Tibial artery (tissue), 4 donors: ENCODE measurements around the gene NINJ2.

ENCODE experiments used
- DNase-seq, 2 donors: peaks; one replicate each; pipeline ENCODE4 v3.0.0-alpha.2; 2019
- H3K27ac ChIP-seq, 2 donors: fragments of 200-600 bp; sonication (generic) in 1 of 2; 1 replicate in 1 of 2; 2 replicates in 1 of 2; pipeline ENCODE4 v1.5.1; 2018 to 2019; ENCODE audit warnings: mild to moderate bottlenecking in 1 of 2
- H3K27me3 ChIP-seq, 2 donors: fragments of 200-600 bp; sonication (generic) in 1 of 2; one replicate each; pipeline versions ENCODE4 v1.5.1 to v1.6.0; 2016 to 2019
- H3K36me3 ChIP-seq, 3 donors: fragments of 200-600 bp; sonication (generic) in 2 of 3; one replicate each; pipeline ENCODE4 v1.5.1; 2016 to 2019; ENCODE audit warnings: mild to moderate bottlenecking in 2 of 3
- H3K4me1 ChIP-seq, 4 donors: fragments of 200-600 bp; sonication (generic) in 2 of 4; 1 replicate in 3 of 4; 2 replicates in 1 of 4; pipeline ENCODE4 v1.5.1; 2016 to 2019
- H3K4me3 ChIP-seq, 2 donors: fragments of 200-600 bp; sonication (generic) in 1 of 2; 1 replicate in 1 of 2; 2 replicates in 1 of 2; pipeline ENCODE4 v1.5.1; 2018 to 2019; ENCODE audit warnings: mild to moderate bottlenecking in 2 of 2
- H3K9me3 ChIP-seq, 3 donors: fragments of 200-600 bp; sonication (generic) in 1 of 3; one replicate each; pipeline ENCODE4 v1.5.1; 2016 to 2019
- intact Hi-C: fragments of 100-400 bp; cut with DNase I; formaldehyde crosslinking; loops from one replicate; pipeline ENCODE4 v1.15.0; 2023; ENCODE audit warnings: low total_unique reads
- TF ChIP-seq, protein P1 (sequence below), 2 experiments: fragments of 200-600 bp in 1 of 2; fragments of 450-650 bp in 1 of 2; IDR thresholded peaks; one replicate each; pipeline ENCODE4 v1.5.1; 2017 to 2019; ENCODE audit warnings: antibody characterized with exemption in 2 of 2, mild to moderate bottlenecking in 1 of 2, moderate library complexity in 1 of 2

Gene NINJ2

DNA sequence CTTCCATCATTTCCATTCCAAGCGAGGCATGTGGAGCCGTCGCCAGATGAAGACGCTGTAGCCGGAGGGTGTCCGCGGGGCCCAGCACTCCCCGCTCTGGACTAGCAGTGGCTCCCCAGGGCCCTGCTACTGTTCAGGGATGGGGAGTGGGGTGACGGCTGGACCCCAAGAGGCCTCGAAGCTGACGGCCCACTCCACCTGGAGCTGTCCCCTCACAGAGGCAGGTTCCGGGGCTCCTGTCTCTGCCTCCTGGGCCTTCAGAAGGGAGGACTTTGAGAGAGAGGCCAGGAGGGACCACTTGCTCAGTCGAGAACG is 101.9 kb downstream of the NINJ2 start:
- Histone ChIP-seq H3K27ac (no peak overlapping the region), H3K36me3 (peaks cover 0 to 44% (median 15%) of the 10 kb centered on the region in 3 donors), H3K4me3 (no peak overlapping the region), H3K4me1 (no peaks in the 10 kb centered on the region), H3K9me3 (no peaks in the 10 kb centered on the region), H3K27me3 (no peaks in the 10 kb centered on the region)
- intact Hi-C loops, result loop anchor here (10.0 kb wide), 1 partner anchor 1033 kb away; the partner anchor contains the start of gene FBXL14
- TF ChIP-seq, protein P1, sequence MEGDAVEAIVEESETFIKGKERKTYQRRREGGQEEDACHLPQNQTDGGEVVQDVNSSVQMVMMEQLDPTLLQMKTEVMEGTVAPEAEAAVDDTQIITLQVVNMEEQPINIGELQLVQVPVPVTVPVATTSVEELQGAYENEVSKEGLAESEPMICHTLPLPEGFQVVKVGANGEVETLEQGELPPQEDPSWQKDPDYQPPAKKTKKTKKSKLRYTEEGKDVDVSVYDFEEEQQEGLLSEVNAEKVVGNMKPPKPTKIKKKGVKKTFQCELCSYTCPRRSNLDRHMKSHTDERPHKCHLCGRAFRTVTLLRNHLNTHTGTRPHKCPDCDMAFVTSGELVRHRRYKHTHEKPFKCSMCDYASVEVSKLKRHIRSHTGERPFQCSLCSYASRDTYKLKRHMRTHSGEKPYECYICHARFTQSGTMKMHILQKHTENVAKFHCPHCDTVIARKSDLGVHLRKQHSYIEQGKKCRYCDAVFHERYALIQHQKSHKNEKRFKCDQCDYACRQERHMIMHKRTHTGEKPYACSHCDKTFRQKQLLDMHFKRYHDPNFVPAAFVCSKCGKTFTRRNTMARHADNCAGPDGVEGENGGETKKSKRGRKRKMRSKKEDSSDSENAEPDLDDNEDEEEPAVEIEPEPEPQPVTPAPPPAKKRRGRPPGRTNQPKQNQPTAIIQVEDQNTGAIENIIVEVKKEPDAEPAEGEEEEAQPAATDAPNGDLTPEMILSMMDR (IDR thresholded peaks at IDR 0.05), result no peak
- no peak for DNase-seq

DNA sequence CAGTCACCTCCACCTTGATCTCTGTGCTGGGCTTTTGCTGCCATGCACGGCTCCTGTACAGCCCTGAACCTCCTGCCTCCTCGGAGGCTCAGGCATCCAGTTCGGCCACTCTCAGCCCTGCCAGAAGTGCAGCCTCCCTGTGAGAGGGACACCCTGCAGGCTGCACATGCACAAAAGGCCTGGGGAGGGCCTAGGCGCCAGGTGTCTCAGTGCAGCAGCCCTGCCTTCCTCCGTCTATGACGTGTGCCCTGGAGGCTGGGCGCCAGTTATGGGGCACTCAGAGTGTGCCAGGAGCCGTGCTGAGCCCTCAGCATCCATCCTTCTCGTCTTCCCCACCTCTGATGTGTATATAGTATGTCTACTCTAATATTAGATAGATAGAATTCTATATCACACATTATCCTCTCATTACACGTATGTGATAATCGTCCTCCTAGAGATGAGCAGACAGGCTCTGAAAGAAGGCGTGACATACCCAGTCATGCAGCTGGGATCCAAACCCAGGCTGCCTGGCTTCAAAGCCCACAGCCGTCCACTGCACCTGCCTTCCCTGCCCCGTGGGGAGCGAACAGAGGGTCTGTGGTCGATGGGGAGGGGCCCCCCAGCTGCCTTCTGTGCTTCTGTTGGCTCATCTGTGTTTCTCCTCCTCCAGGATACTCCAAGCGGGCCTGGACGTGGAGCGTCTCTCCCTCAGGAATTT is 102.4 kb downstream of the NINJ2 start:
- no peak for DNase-seq
- Histone ChIP-seq H3K36me3 (peaks cover 0 to 45% (median 15%) of the 10 kb centered on the region in 3 donors), H3K9me3 (no peaks in the 10 kb centered on the region), H3K27me3 (no peaks in the 10 kb centered on the region), H3K27ac (no peak overlapping the region), H3K4me1 (no peaks in the 10 kb centered on the region), H3K4me3 (no peak overlapping the region)
- intact Hi-C loops, result loop anchor here (10.0 kb wide), 1 partner anchor 1034 kb away; the partner anchor contains the start of gene FBXL14
- TF ChIP-seq, protein P1 (IDR thresholded peaks at IDR 0.05), result no peak

DNA sequence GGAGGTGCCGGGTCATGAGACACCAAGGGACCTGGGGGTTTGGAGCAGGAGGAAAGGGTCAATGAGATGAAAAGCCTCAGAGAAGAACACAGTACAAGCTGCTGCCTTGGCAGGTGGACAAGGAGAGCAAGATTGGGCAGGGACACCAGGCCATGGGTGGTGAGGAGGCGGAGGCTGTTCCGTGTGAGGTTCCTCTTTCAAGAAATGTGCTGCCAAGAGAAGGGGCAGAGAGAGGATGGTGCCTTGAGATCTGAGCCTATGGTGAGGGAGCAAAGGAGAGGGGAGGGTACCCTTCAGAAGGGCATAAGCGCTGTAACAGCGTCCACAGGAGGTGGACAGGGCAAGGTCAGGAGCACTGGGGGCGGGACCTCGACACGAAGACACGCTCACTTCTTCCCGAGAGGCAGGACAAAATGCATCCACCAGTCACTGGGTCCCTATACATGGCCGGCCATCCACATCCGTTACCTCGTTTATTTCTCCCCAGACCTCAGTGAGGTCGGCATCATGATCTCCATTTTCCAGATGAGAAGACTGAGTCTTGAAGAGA is 103.3 kb downstream of the NINJ2 start:
- TF ChIP-seq, protein P1 (IDR thresholded peaks at IDR 0.05), result no peak
- H3K4me1 ChIP-seq, result no peaks in the 10 kb centered on the region
- H3K27me3 ChIP-seq, result no peaks in the 10 kb centered on the region
- intact Hi-C loops, result loop anchor here (10.0 kb wide), 1 partner anchor 1035 kb away; the partner anchor contains the start of gene FBXL14
- H3K27ac ChIP-seq, result no peak overlapping the region
- peaks cover 0 to 45% (median 15%) of the 10 kb centered on the region in 3 donors for H3K36me3 ChIP-seq
- DNase-seq, result no peak
- H3K4me3 ChIP-seq, result no peak overlapping the region
- no peaks in the 10 kb centered on the region for H3K9me3 ChIP-seq

DNA sequence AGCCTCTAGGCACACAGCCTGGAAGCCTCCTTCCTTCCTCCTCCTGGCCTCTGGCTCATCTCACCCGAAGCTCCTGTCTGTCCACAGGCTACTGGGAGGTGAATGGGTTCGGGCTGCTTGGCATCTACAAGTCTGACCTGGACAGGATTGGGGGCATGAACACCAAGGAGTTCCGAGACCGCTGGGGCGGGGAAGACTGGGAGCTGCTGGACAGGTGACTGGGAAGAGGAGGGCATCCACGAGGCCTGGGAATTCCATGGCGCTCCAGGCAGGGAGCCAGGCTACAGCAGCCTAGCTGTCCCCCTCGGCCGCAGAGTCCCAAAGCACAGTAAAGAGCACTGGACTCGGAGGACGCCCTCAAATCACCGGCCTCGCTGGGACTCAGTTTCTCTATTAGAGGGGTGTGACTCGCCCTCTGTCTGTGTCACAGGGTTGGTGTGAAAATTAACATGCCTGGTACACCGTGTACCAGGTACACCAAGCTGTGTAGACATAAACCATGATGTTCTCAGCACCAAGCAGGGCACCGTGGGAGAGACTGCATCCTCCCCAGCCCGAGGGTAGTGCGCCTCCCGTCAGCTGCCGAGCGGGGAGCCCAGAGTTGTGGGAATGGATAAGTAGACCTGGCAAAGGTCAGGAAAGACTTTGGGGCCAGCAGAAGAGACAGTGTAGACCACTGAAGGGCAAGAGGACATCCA is 103.9 kb downstream of the NINJ2 start:
- H3K4me1 ChIP-seq, result no peaks in the 10 kb centered on the region
- H3K27ac ChIP-seq, result no peak overlapping the region
- intact Hi-C loops, result no loop called here
- peaks cover 0 to 45% (median 15%) of the 10 kb centered on the region in 3 donors for H3K36me3 ChIP-seq
- H3K27me3 ChIP-seq, result no peaks in the 10 kb centered on the region
- TF ChIP-seq, protein P1 (IDR thresholded peaks at IDR 0.05), result no peak
- DNase-seq, result no peak
- no peak overlapping the region for H3K4me3 ChIP-seq
- H3K9me3 ChIP-seq, result no peaks in the 10 kb centered on the region

DNA sequence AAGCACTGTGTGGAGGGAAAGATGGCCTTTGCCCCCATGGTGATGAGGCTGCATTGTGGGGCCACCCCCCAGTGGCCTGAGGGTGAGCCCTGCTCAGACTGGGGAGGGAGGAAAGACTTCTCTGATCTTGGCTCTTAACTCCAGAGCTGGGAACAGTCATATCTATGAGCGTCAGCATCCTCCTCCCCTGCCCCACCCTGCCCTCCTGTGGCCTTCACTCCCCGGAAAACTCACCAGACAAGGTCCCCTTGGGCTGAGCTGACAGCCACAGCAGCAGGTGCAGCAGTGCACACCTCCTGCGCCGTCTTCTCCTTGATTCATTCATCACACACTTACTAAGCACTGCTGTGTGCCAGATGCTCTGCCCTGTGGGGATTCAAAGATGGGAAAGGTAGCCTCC is 104.7 kb downstream of the NINJ2 start:
- H3K36me3 ChIP-seq, result peaks cover 1 to 48% (median 16%) of the 10 kb centered on the region in 3 donors
- TF ChIP-seq, protein P1 (IDR thresholded peaks at IDR 0.05), result no peak
- DNase-seq, result no peak
- H3K27ac ChIP-seq, result no peak overlapping the region
- H3K4me3 ChIP-seq, result no peak overlapping the region
- intact Hi-C loops, result no loop called here
- no peaks in the 10 kb centered on the region for H3K27me3 ChIP-seq
- H3K9me3 ChIP-seq, result no peaks in the 10 kb centered on the region
- H3K4me1 ChIP-seq, result no peaks in the 10 kb centered on the region
